Cardiac muscle cell (in vitro differentiated cells and primary cell): ENCODE measurements around the gene OAF. TPM values are rescaled to one million over a fixed set of nuclear protein-coding genes. Genes with fewer than 3 reads are reported as not detected.

Source experiments
- DNase-seq, 2 donors: peaks; one replicate each; pipeline versions ENCODE4 v3.0.0 to v3.0.0-alpha.2; 2010 to 2017; ENCODE audit warnings: low read depth in 1 of 2, low spot score in 1 of 2
- H3K27ac ChIP-seq: fragments of 200-600 bp; sonication (generic); 2 replicates; pipeline ENCODE4 v1.5.1; 2016
- H3K27me3 ChIP-seq: fragments of 200-600 bp; sonication (generic); 2 replicates; pipeline ENCODE4 v1.6.0; 2016; ENCODE audit warnings: control low read depth
- H3K36me3 ChIP-seq: fragments of 200-600 bp; sonication (generic); 2 replicates; pipeline ENCODE4 v1.5.1; 2016; ENCODE audit warnings: control low read depth
- H3K4me1 ChIP-seq: fragments of 200-600 bp; sonication (generic); 2 replicates; pipeline ENCODE4 v1.8.1; 2017; ENCODE audit warnings: low read depth, mild to moderate bottlenecking, mixed run types
- H3K4me3 ChIP-seq: fragments of 200-600 bp; sonication (generic); 2 replicates; pipeline ENCODE4 v1.5.1; 2016; ENCODE audit warnings: mild to moderate bottlenecking
- H3K9me3 ChIP-seq: fragments of 200-600 bp; sonication (generic); 2 replicates; pipeline ENCODE4 v1.5.1; 2017; ENCODE audit warnings: low read depth, mild to moderate bottlenecking, control low read depth
- CTCF ChIP-seq: IDR thresholded peaks from 2 replicates; pipeline ENCODE4 v1.5.1; 2012; ENCODE audit warnings: low read depth, mild to moderate bottlenecking, low read length
- polyA plus RNA-seq: library from polyadenylated mRNA; unstranded; fragments of >200 nt; fragmentation: Nextera tagmentation; extraction: Ambion mirVana; gene quantifications from 2 replicates; pipeline ENCODE4 v1.2.1, GENCODE V29; 2016
- total RNA-seq: library from RNA; depleted of rRNA; stranded (reverse); fragments of >200 nt; gene quantifications from 2 replicates; pipeline ENCODE4 v1.2.3, GENCODE V29; 2016

The OAF gene
- total and polyA plus RNA-seq, 2 experiments from 2014 or later, result 11.3 to 12.0 TPM

- no peak for DNase-seq
- Histone ChIP-seq H3K27me3 (peaks cover 32% of the 10 kb centered on the region), H3K4me1 (peaks cover 7% of the 10 kb centered on the region), H3K9me3 (no peaks in the 10 kb centered on the region), H3K4me3 (no peak overlapping the region), H3K27ac (no peak overlapping the region), H3K36me3 (no peaks in the 10 kb centered on the region)
- TF ChIP-seq CTCF, result no peak
These were observed 48.4 kb downstream of the OAF start for GRCh38 chr11:120259241-120259640.

GRCh38 chr11:120259988-120260565, 49.2 kb downstream of the OAF start:
- TF ChIP-seq CTCF, result no peak
- Histone ChIP-seq H3K4me1 (peaks cover 6% of the 10 kb centered on the region), H3K27ac (no peak overlapping the region), H3K27me3 (peaks cover 29% of the 10 kb centered on the region), H3K9me3 (no peaks in the 10 kb centered on the region), H3K4me3 (no peak overlapping the region), H3K36me3 (no peaks in the 10 kb centered on the region)
- no peak for DNase-seq

GRCh38 chr11:120260616-120261015, 49.8 kb downstream of the OAF start:
- Histone ChIP-seq H3K27ac (no peak overlapping the region), H3K36me3 (no peaks in the 10 kb centered on the region), H3K9me3 (no peaks in the 10 kb centered on the region), H3K4me1 (peaks cover under 1% of the 10 kb centered on the region), H3K4me3 (no peak overlapping the region), H3K27me3 (peaks cover 29% of the 10 kb centered on the region)
- no peak for TF ChIP-seq CTCF
- DNase-seq, result no peak

- Histone ChIP-seq H3K4me1 (no peaks in the 10 kb centered on the region), H3K36me3 (no peaks in the 10 kb centered on the region)
- no peak for TF ChIP-seq CTCF
These were observed 50.5 kb downstream of the OAF start for GRCh38 chr11:120261321-120261720.

GRCh38 chr11:120261931-120262330, 51.1 kb downstream of the OAF start:
- Histone ChIP-seq H3K27ac (no peak overlapping the region), H3K36me3 (no peaks in the 10 kb centered on the region), H3K4me3 (no peak overlapping the region), H3K27me3 (peaks cover 32% of the 10 kb centered on the region), H3K4me1 (no peaks in the 10 kb centered on the region), H3K9me3 (no peaks in the 10 kb centered on the region)
- TF ChIP-seq CTCF, result no peak
- DNase-seq, result no peak

More at GRCh38 chr11:120261321-120261720, 50.5 kb downstream of the OAF start:
- no peak for DNase-seq
- Histone ChIP-seq H3K27me3 (peaks cover 28% of the 10 kb centered on the region), H3K27ac (no peak overlapping the region), H3K9me3 (no peaks in the 10 kb centered on the region), H3K4me3 (no peak overlapping the region)

- Histone ChIP-seq H3K9me3 (no peaks in the 10 kb centered on the region), H3K4me1 (no peaks in the 10 kb centered on the region), H3K36me3 (no peaks in the 10 kb centered on the region), H3K27ac (no peak overlapping the region), H3K4me3 (no peak overlapping the region), H3K27me3 (peaks cover 44% of the 10 kb centered on the region)
- TF ChIP-seq CTCF, result no peak
- DNase-seq, result no peak
These were observed 56.5 kb downstream of the OAF start for GRCh38 chr11:120267319-120267718.
